K562 (cell line): Measurements from ENCODE around the gene ERCC2. TPM values are rescaled to one million over a fixed set of nuclear protein-coding genes. Genes with fewer than 3 reads are reported as not detected.
"Not testable (repeated sequence)": the region's sequence is repeated elsewhere in the genome, so short reads cannot be mapped to it uniquely, and the experiment has no call there.

Experiments used
- ATAC-seq: fragments of 200-7000 bp; cut with Tn5 transposase; 3 replicates; pipeline ENCODE4 v1.9.1; 2020; ENCODE audit warnings: moderate library complexity
- BruUV-seq: library from RNA; stranded (reverse); fragments of 400-500 nt; replicated peaks from 2 replicates; lab custom pipeline; 2021; lab: Mats Ljungman, UMichigan
- CTCF ChIA-PET: fragments of 300-600 bp; formaldehyde crosslinking; extraction: SDS; loops from one replicate; lab custom pipeline; 2021; ENCODE audit warnings: low intra/inter-chr PET ratio; lab: Yijun Ruan, JAX
- POLR2A ChIA-PET: fragments of 300-600, 350-650 bp; sonication (Branson Sonifier 250); formaldehyde crosslinking; extraction: SDS; loops from one replicate; lab custom pipeline; 2021; ENCODE audit warnings: antibody characterized with exemption, inconsistent platforms; lab: Yijun Ruan, JAX
- DNase-seq, 4 experiments: peaks; one replicate each; pipeline versions ENCODE4 v3.0.0 to v3.0.0-alpha.2; 2011 to 2018; ENCODE audit warnings: low spot score in 3 of 4, mixed read lengths in 3 of 4; ENCODE audit errors: extremely low read depth in 1 of 4
- FAIRE-seq: peaks from 2 replicates; lab custom pipeline; 2011; peaks lifted over from hg19 to GRCh38; lab: Jason Lieb, UNC
- H2AFZ ChIP-seq: 2 replicates; pipeline ENCODE4 v1.6.0; 2011; ENCODE audit warnings: low read depth, low read length, control low read depth, inconsistent platforms
- H3K27ac ChIP-seq: fragments of 200-600 bp; 3 replicates; pipeline ENCODE4 v1.8.0; 2011; ENCODE audit warnings: low read depth, mild to moderate bottlenecking, control low read depth, inconsistent platforms, low read length, moderate library complexity, mixed read lengths; ENCODE audit errors: extremely low read depth
- H3K27me3 ChIP-seq, 2 experiments: fragments of 300-600 bp in 1 of 2; 2 replicates in 1 of 2; 3 replicates in 1 of 2; pipeline versions ENCODE4 v1.6.0 to v1.8.0; 2011; ENCODE audit warnings: inconsistent platforms in 2 of 2, low read length in 2 of 2, mild to moderate bottlenecking in 1 of 2, mixed read lengths in 1 of 2, moderate library complexity in 1 of 2; ENCODE audit not compliant: control insufficient read depth in 2 of 2, insufficient read depth in 2 of 2
- H3K36me3 ChIP-seq: fragments of 300-600 bp; 3 replicates; pipeline ENCODE4 v1.8.0; 2011; ENCODE audit warnings: mild to moderate bottlenecking, low read length, inconsistent platforms; ENCODE audit not compliant: control insufficient read depth, insufficient read depth
- H3K4me1 ChIP-seq, 2 experiments: fragments of 200-600 bp in 1 of 2; replicated peaks in 1 of 2; 2 replicates in 1 of 2; 3 replicates in 1 of 2; pipeline versions ENCODE4 v1.5.1 to v1.8.0; 2011; ENCODE audit warnings: inconsistent platforms in 2 of 2, low read length in 2 of 2, mild to moderate bottlenecking in 1 of 2, mixed read lengths in 1 of 2, moderate library complexity in 1 of 2; ENCODE audit not compliant: control insufficient read depth in 2 of 2, insufficient read depth in 2 of 2
- H3K4me2 ChIP-seq: 2 replicates; pipeline ENCODE4 v1.6.1; 2011; ENCODE audit warnings: low read length, control low read depth, inconsistent platforms, mixed read lengths; ENCODE audit not compliant: insufficient read depth
- H3K4me3 ChIP-seq: fragments of 200-600 bp; sonication (generic), shearing (Covaris generic); 2 replicates; pipeline ENCODE4 v1.5.1; 2016; ENCODE audit warnings: control low read depth, inconsistent platforms
- H3K79me2 ChIP-seq: fragments of 200-600 bp; 3 replicates; pipeline ENCODE4 v1.8.0; 2011; ENCODE audit warnings: low read length, inconsistent platforms; ENCODE audit not compliant: control insufficient read depth, insufficient read depth
- H3K9ac ChIP-seq, 2 experiments: 2 replicates each; pipeline versions ENCODE4 v1.6.0 to v1.6.1; 2011; ENCODE audit warnings: low read depth in 2 of 2, low read length in 2 of 2, control low read depth in 1 of 2, inconsistent platforms in 1 of 2, mild to moderate bottlenecking in 1 of 2, mixed read lengths in 1 of 2; ENCODE audit not compliant: insufficient read depth in 1 of 2
- H3K9me1 ChIP-seq: one replicate; pipeline ENCODE4 v1.6.0; 2011; ENCODE audit warnings: inconsistent platforms, mild to moderate bottlenecking, low read length, moderate library complexity; ENCODE audit not compliant: control insufficient read depth, insufficient read depth
- H3K9me3 ChIP-seq: replicated peaks from 2 replicates; pipeline ENCODE4 v1.5.1; 2011; ENCODE audit warnings: low read depth, low read length, inconsistent platforms; ENCODE audit not compliant: control insufficient read depth, insufficient read depth
- H4K20me1 ChIP-seq: replicated peaks from 2 replicates; pipeline ENCODE4 v1.6.1; 2011; ENCODE audit warnings: low read length, inconsistent platforms, mixed read lengths; ENCODE audit not compliant: control insufficient read depth, insufficient read depth
- DMBX1 ChIP-seq: fragments of 250-450 bp; sonication (Bioruptor Pico); IDR thresholded peaks from 2 replicates; pipeline ENCODE4 v1.8.0; 2022; ENCODE audit warnings: inconsistent platforms, mild to moderate bottlenecking, moderate library complexity, borderline replicate concordance
- NR2C1 ChIP-seq, 2 experiments: fragments of 450-650 bp; IDR thresholded peaks; 2 replicates each; pipeline ENCODE4 v1.6.1; 2017; ENCODE audit warnings: mild to moderate bottlenecking in 2 of 2, antibody characterized with exemption in 1 of 2, inconsistent platforms in 1 of 2, missing compliant biosample characterization in 1 of 2, missing genetic modification characterization in 1 of 2
- NR4A1 ChIP-seq, 2 experiments: fragments of 250-450 bp in 1 of 2; fragments of 450-650 bp in 1 of 2; sonication (Bioruptor Pico) in 1 of 2; IDR thresholded peaks; 2 replicates each; pipeline versions ENCODE4 v1.4.0 to v1.6.1; 2016 to 2020; ENCODE audit warnings: mild to moderate bottlenecking in 2 of 2, missing compliant biosample characterization in 1 of 2, missing genetic modification characterization in 1 of 2, moderate library complexity in 1 of 2
- PTRF ChIP-seq: fragments of 450-650 bp; IDR thresholded peaks from 2 replicates; pipeline ENCODE4 v1.6.1; 2016; ENCODE audit warnings: mild to moderate bottlenecking, missing genetic modification characterization, missing compliant biosample characterization
- SMAD4 ChIP-seq: fragments of 250-450 bp; sonication (Bioruptor Pico); conservative IDR thresholded peaks from 2 replicates; pipeline ENCODE4 v1.8.0; 2021; ENCODE audit warnings: inconsistent platforms, mild to moderate bottlenecking, moderate library complexity
- ZNF740 ChIP-seq, 3 experiments: fragments of 200-800 bp in 1 of 3; sonication (Bioruptor generic) in 1 of 3; sonication (generic) in 1 of 3; formaldehyde crosslinking in 1 of 3; IDR thresholded peaks; 2 replicates each; pipeline versions ENCODE4 v1.6.1 to v1.8.0; 2016 to 2022; ENCODE audit warnings: mild to moderate bottlenecking in 2 of 3, missing compliant biosample characterization in 2 of 3, missing genetic modification characterization in 2 of 3, missing genetic modification reagents in 1 of 3
- WGBS: fragments of 100-300 bp; shearing (Covaris generic); methylation state at CpG from one replicate; pipeline ENCODE4 v1.1.6; 2016; ENCODE audit warnings: low coverage, mixed read lengths; ENCODE audit not compliant: insufficient coverage; ENCODE audit errors: missing lambda C conversion rate; 5-methylcytosine and 5-hydroxymethylcytosine counted together
- in situ Hi-C: fragments of 300-500 bp; cut with MboI; formaldehyde crosslinking; loops from 4 replicates; pipeline ENCODE4 v1.15.0; 2018; ENCODE audit warnings: inconsistent platforms, mixed read lengths
- intact Hi-C: fragments of 100-400 bp; cut with micrococcal nuclease; formaldehyde crosslinking; loops from 2 replicates; pipeline ENCODE4 v1.14.2; 2022
- polyA plus RNA-seq, 8 experiments: library from polyadenylated mRNA; depleted of rRNA in 4 of 8; stranded (reverse) in 5 of 8; unstranded in 3 of 8; fragments of >200 nt; fragmentation: Nextera tagmentation in 2 of 8; fragmentation: Illumina TruSeq in 1 of 8; extraction: Ambion mirVana in 2 of 8; extraction: Trizol in 1 of 8; gene quantifications; 2 replicates each; pipeline versions ENCODE4 v1.2.1 to v1.2.3, GENCODE V29; 2011 to 2014; ENCODE audit warnings: inconsistent platforms in 1 of 8, missing spikeins in 1 of 8
- total RNA-seq, 7 experiments: library from RNA; depleted of rRNA in 6 of 7; stranded (reverse); fragments of >200 nt in 6 of 7; fragmentation: Illumina TruSeq in 2 of 7; extraction: Trizol in 2 of 7; gene quantifications; 2 replicates each; pipeline versions ENCODE4 v1.2.1 to v1.2.3, GENCODE V29; 2011 to 2021; ENCODE audit warnings: low replicate concordance in 1 of 7
- TF ChIP-seq, protein P1 (sequence below): fragments of 450-650 bp; IDR thresholded peaks from 2 replicates; pipeline ENCODE4 v1.6.1; 2017; ENCODE audit warnings: antibody characterized with exemption, mild to moderate bottlenecking
- TF ChIP-seq, protein P2 (sequence below): fragments of 450-650 bp; IDR thresholded peaks from 2 replicates; pipeline ENCODE4 v1.6.1; 2016; ENCODE audit warnings: missing biosample characterization, missing genetic modification characterization
- TF ChIP-seq, protein P3 (sequence below): fragments of 450-650 bp; conservative IDR thresholded peaks from 2 replicates; pipeline ENCODE4 v1.6.1; 2016; ENCODE audit warnings: missing genetic modification characterization, low read depth, mild to moderate bottlenecking, control low read depth, missing compliant biosample characterization

Gene ERCC2
- total and polyA plus RNA-seq, 9 of the 15 experiments (the other 6 are each of a cell fraction or from before 2014, with no cell fraction given): 2.2 to 55.9 (median 23.4) TPM

DNA sequence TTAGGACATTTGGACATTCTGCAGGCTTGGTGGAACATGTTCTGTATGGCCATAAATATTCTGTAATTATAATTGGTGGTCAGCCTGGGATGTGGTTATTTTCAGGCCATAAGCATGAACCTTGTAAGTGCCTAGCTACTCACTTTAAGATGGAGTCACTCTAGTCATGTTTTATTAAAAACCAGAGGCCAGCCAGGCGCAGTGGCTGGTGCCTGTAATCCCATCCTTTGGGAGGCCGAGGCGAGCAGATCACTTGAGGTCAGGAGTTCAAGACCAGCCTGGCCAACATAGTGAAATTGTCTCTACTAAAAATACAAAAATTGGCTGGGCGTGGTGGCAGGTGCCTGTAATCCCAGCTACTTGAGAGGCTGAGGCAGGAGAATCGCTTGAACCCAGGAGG is 37.2 kb upstream of the ERCC2 start:
- BruUV-seq; H3K27me3 ChIP-seq; FAIRE-seq; H3K9me3 ChIP-seq; H3K9me1 ChIP-seq; DNase-seq; intact Hi-C loops; H2AFZ ChIP-seq; in situ Hi-C loops; ATAC-seq; CTCF ChIA-PET; H4K20me1 ChIP-seq; TF ChIP-seq NR4A1 (CRISPR knock-in tag; IDR thresholded peaks at IDR 0.05); ZNF740 (CRISPR knock-in tag; IDR thresholded peaks at IDR 0.05); NR2C1 (IDR thresholded peaks at IDR 0.05): not testable (repeated sequence)
- TF ChIP-seq DMBX1 (peak; percentile 83), NR4A1 (tag; IDR thresholded peaks at IDR 0.05) (peak; percentile 55; the same call in 1 of the 2 replicates), SMAD4 (CRISPR knock-in tag) (0 out of 2 replicates have a peak, but pooled peaks have one; percentile 34), PTRF (tag) (peak; percentile 60; the same call in 1 of the 2 replicates), ZNF740 (tag; IDR thresholded peaks at IDR 0.05) (peak in 1 of 2 experiments; percentile 50; a peak in 1 of 4 replicates), NR2C1 (tag; IDR thresholded peaks at IDR 0.05) (peak; percentile 49)
- TF ChIP-seq, protein P1, sequence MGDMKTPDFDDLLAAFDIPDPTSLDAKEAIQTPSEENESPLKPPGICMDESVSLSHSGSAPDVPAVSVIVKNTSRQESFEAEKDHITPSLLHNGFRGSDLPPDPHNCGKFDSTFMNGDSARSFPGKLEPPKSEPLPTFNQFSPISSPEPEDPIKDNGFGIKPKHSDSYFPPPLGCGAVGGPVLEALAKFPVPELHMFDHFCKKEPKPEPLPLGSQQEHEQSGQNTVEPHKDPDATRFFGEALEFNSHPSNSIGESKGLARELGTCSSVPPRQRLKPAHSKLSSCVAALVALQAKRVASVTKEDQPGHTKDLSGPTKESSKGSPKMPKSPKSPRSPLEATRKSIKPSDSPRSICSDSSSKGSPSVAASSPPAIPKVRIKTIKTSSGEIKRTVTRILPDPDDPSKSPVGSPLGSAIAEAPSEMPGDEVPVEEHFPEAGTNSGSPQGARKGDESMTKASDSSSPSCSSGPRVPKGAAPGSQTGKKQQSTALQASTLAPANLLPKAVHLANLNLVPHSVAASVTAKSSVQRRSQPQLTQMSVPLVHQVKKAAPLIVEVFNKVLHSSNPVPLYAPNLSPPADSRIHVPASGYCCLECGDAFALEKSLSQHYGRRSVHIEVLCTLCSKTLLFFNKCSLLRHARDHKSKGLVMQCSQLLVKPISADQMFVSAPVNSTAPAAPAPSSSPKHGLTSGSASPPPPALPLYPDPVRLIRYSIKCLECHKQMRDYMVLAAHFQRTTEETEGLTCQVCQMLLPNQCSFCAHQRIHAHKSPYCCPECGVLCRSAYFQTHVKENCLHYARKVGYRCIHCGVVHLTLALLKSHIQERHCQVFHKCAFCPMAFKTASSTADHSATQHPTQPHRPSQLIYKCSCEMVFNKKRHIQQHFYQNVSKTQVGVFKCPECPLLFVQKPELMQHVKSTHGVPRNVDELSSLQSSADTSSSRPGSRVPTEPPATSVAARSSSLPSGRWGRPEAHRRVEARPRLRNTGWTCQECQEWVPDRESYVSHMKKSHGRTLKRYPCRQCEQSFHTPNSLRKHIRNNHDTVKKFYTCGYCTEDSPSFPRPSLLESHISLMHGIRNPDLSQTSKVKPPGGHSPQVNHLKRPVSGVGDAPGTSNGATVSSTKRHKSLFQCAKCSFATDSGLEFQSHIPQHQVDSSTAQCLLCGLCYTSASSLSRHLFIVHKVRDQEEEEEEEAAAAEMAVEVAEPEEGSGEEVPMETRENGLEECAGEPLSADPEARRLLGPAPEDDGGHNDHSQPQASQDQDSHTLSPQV: peak; percentile 92
- TF ChIP-seq, protein P2, sequence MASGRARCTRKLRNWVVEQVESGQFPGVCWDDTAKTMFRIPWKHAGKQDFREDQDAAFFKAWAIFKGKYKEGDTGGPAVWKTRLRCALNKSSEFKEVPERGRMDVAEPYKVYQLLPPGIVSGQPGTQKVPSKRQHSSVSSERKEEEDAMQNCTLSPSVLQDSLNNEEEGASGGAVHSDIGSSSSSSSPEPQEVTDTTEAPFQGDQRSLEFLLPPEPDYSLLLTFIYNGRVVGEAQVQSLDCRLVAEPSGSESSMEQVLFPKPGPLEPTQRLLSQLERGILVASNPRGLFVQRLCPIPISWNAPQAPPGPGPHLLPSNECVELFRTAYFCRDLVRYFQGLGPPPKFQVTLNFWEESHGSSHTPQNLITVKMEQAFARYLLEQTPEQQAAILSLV (tag): 0 out of 2 replicates have a peak, but pooled peaks have one; percentile 18
- TF ChIP-seq, protein P3, sequence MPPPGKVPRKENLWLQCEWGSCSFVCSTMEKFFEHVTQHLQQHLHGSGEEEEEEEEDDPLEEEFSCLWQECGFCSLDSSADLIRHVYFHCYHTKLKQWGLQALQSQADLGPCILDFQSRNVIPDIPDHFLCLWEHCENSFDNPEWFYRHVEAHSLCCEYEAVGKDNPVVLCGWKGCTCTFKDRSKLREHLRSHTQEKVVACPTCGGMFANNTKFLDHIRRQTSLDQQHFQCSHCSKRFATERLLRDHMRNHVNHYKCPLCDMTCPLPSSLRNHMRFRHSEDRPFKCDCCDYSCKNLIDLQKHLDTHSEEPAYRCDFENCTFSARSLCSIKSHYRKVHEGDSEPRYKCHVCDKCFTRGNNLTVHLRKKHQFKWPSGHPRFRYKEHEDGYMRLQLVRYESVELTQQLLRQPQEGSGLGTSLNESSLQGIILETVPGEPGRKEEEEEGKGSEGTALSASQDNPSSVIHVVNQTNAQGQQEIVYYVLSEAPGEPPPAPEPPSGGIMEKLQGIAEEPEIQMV (tag): 0 out of 2 replicates have a peak, but pooled peaks have one; percentile 25
- H3K4me3 ChIP-seq: peak overlapping the region; percentile 78
- peak overlapping the region; percentile 91 for H3K4me2 ChIP-seq
- H3K9ac ChIP-seq: peak overlapping the region; percentile 86 to 97; a peak in 3 of 4 replicates
- POLR2A ChIA-PET: interaction anchor here (0.6 to 1.7 kb wide), 4 partner anchors 12 to 68 kb away, joined by 3 to 8 read pairs (median 4); partner anchors contain the start of gene ERCC1
- peaks cover 28% of the 10 kb centered on the region; the same call in 2 of the 3 replicates for H3K36me3 ChIP-seq
- peak overlapping the region; percentile 98; the same call in 1 of the 3 replicates for H3K27ac ChIP-seq
- 40% methylated on average over 5 of the region's 5 CpGs for WGBS
- H3K4me1 ChIP-seq: peaks cover 21 to 55% of the 10 kb centered on the region in 2 experiments; a peak in 4 of 5 replicates
- peaks cover 47% of the 10 kb centered on the region for H3K79me2 ChIP-seq
